OCI-LY1 (cell line): ENCODE results near the gene ELMOD3.

Source experiments
- H2AFZ ChIP-seq: fragments of 200-600 bp; sonication (generic), shearing (Covaris generic); 2 replicates; pipeline ENCODE4 v1.6.0; 2014; ENCODE audit warnings: antibody characterized with exemption, mild to moderate bottlenecking, low read length
- H3F3A ChIP-seq: fragments of 200-600 bp; sonication (generic), shearing (Covaris generic); 2 replicates; pipeline ENCODE4 v1.6.0; 2014; ENCODE audit warnings: mild to moderate bottlenecking, antibody characterized with exemption, low read length, moderate library complexity; ENCODE audit not compliant: insufficient read depth
- H3K27ac ChIP-seq: fragments of 200-600 bp; sonication (generic); 2 replicates; pipeline ENCODE4 v1.5.1; 2014; ENCODE audit warnings: low read length, mixed run types, mild to moderate bottlenecking, low read depth; ENCODE audit not compliant: poor library complexity, severe bottlenecking
- H3K27me3 ChIP-seq: fragments of 200-600 bp; sonication (generic); 2 replicates; pipeline ENCODE4 v1.6.0; 2014; ENCODE audit warnings: antibody characterized with exemption, mild to moderate bottlenecking, low read length, moderate library complexity; ENCODE audit not compliant: insufficient read depth
- H3K36me3 ChIP-seq: fragments of 200-600 bp; sonication (generic); 2 replicates; pipeline ENCODE4 v1.6.1; 2014; ENCODE audit warnings: mild to moderate bottlenecking, antibody characterized with exemption, low read length, moderate library complexity, mixed read lengths; ENCODE audit not compliant: insufficient read depth
- H3K4me1 ChIP-seq: fragments of 200-600 bp; sonication (generic); 2 replicates; pipeline ENCODE4 v1.5.1; 2014; ENCODE audit warnings: mild to moderate bottlenecking, low read length, moderate library complexity; ENCODE audit not compliant: insufficient read depth, severe bottlenecking
- H3K4me2 ChIP-seq: fragments of 200-600 bp; sonication (generic), shearing (Covaris generic); 2 replicates; pipeline ENCODE4 v1.6.1; 2014; ENCODE audit warnings: low read length
- H3K4me3 ChIP-seq: fragments of 200-600 bp; sonication (generic); 2 replicates; pipeline ENCODE4 v1.5.1; 2014; ENCODE audit warnings: low read length, low read depth, mild to moderate bottlenecking, mixed read lengths; ENCODE audit not compliant: poor library complexity, severe bottlenecking
- H3K79me2 ChIP-seq: fragments of 200-600 bp; shearing (Covaris generic); 2 replicates; pipeline ENCODE4 v1.6.1; 2016; ENCODE audit warnings: mixed run types, low read length, mixed read lengths; ENCODE audit not compliant: insufficient read depth
- H3K9ac ChIP-seq: fragments of 200-600 bp; sonication (generic), shearing (Covaris generic); 2 replicates; pipeline ENCODE4 v1.6.1; 2014; ENCODE audit warnings: mild to moderate bottlenecking, low read length, mixed read lengths
- H3K9me2 ChIP-seq: fragments of 200-600 bp; sonication (generic), shearing (Covaris generic); 2 replicates; pipeline ENCODE4 v1.6.1; 2014; ENCODE audit warnings: low read depth, mild to moderate bottlenecking, low read length, mixed read lengths
- H3K9me3 ChIP-seq: fragments of 200-600 bp; shearing (Covaris generic); 2 replicates; pipeline ENCODE4 v1.6.1; 2014; ENCODE audit warnings: low read length, mixed read lengths
- H4K20me1 ChIP-seq: fragments of 200-600 bp; sonication (generic), shearing (Covaris generic); 2 replicates; pipeline ENCODE4 v1.6.0; 2016; ENCODE audit warnings: mild to moderate bottlenecking, low read length; ENCODE audit not compliant: insufficient read depth
- CTCF ChIP-seq: fragments of 200-600 bp; sonication (generic), shearing (Covaris generic); IDR thresholded peaks from 2 replicates; pipeline ENCODE4 v1.5.1; 2017; ENCODE audit warnings: mild to moderate bottlenecking, antibody characterized with exemption, low read length, moderate library complexity, mixed read lengths
- EZH2 ChIP-seq: fragments of 200-600 bp; sonication (generic), shearing (Covaris generic); IDR thresholded peaks from 2 replicates; pipeline ENCODE4 v1.8.0; 2017; ENCODE audit warnings: borderline replicate concordance, mixed run types, mild to moderate bottlenecking, antibody characterized with exemption, low read length, moderate library complexity, mixed read lengths

The ELMOD3 gene

DNA sequence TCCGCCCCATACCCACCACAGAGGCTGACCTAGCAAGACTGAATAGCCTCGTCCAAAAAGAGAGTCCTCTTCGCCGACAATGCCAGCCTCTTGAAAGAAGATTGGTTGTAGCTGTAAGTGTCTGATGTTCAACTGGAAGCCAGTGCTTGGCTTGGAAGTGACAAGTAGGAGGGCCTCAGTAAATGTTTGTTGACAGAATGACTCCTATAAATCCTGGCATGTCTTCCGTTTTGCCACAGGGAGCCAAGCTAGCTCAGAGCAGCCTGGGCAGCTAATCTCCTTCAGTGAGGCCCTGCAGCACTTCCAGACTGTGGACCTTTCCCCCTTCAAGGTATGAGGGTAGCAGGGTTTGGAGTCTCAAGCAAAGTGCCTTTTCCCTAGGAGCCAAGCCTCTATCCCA is 14.9 kb downstream of the ELMOD3 start:
- Histone ChIP-seq H3K4me2 (no peak overlapping the region), H3K4me3 (no peak overlapping the region), H3K9ac (no peak overlapping the region), H3K9me3 (no peaks in the 10 kb centered on the region), H3K79me2 (no peaks in the 10 kb centered on the region), H3K4me1 (no peaks in the 10 kb centered on the region), H4K20me1 (no peaks in the 10 kb centered on the region), H3F3A (no peaks in the 10 kb centered on the region), H3K9me2 (no peaks in the 10 kb centered on the region), H3K36me3 (no peaks in the 10 kb centered on the region), H2AFZ (no peak overlapping the region), H3K27ac (no peak overlapping the region), H3K27me3 (no peaks in the 10 kb centered on the region)
- TF ChIP-seq EZH2 (no peak), CTCF (no peak)

- TF ChIP-seq CTCF (no peak), EZH2 (no peak)
- H3K79me2 ChIP-seq: no peaks in the 10 kb centered on the region
- no peaks in the 10 kb centered on the region for H3K27me3 ChIP-seq
Observed at GRCh38 chr2:85371045-85371444, 16.5 kb downstream of the ELMOD3 start.

GRCh38 chr2:85376291-85377065 is 21.9 kb downstream of the ELMOD3 start:
- no peak overlapping the region for H3K4me2 ChIP-seq
- peaks cover 38% of the 10 kb centered on the region for H3K36me3 ChIP-seq
- TF ChIP-seq CTCF: no peak
- no peak for TF ChIP-seq EZH2
- no peak overlapping the region for H3K9ac ChIP-seq
- H3F3A ChIP-seq: no peaks in the 10 kb centered on the region
- peaks cover 6% of the 10 kb centered on the region for H3K9me3 ChIP-seq
- H2AFZ ChIP-seq: no peak overlapping the region
- no peaks in the 10 kb centered on the region for H3K4me1 ChIP-seq
- H3K27me3 ChIP-seq: no peaks in the 10 kb centered on the region
- no peaks in the 10 kb centered on the region for H4K20me1 ChIP-seq
- no peaks in the 10 kb centered on the region for H3K9me2 ChIP-seq
- H3K27ac ChIP-seq: no peak overlapping the region
- H3K79me2 ChIP-seq: no peaks in the 10 kb centered on the region
- no peak overlapping the region for H3K4me3 ChIP-seq

More at GRCh38 chr2:85371045-85371444, 16.5 kb downstream of the ELMOD3 start:
- Histone ChIP-seq H3K27ac (no peak overlapping the region), H3K4me1 (no peaks in the 10 kb centered on the region), H3F3A (no peaks in the 10 kb centered on the region), H4K20me1 (no peaks in the 10 kb centered on the region), H2AFZ (no peak overlapping the region), H3K36me3 (no peaks in the 10 kb centered on the region), H3K9me2 (no peaks in the 10 kb centered on the region), H3K4me3 (no peak overlapping the region), H3K4me2 (no peak overlapping the region), H3K9me3 (no peaks in the 10 kb centered on the region), H3K9ac (no peak overlapping the region)
